ELF-1 (cell line): ENCODE data around the gene RGS3.
"Not testable (repeated sequence)": the region's sequence is repeated elsewhere in the genome, so short reads cannot be mapped to it uniquely, and the experiment has no call there.

Source experiments
- DNase-seq: peaks from one replicate; pipeline ENCODE4 v3.0.0-alpha.2; 2016; ENCODE audit warnings: low read depth, low spot score

The RGS3 gene

GRCh38 chr9:113546566-113546965, 83.0 kb downstream of the RGS3 start:
- DNase-seq: no peak

- no peak for DNase-seq
These were observed 84.0 kb downstream of the RGS3 start for GRCh38 chr9:113547501-113547900.

GRCh38 chr9:113548221-113549041, 84.9 kb downstream of the RGS3 start:
- DNase-seq: peak; percentile 66

GRCh38 chr9:113549892-113550291, 86.4 kb downstream of the RGS3 start:
- not testable (repeated sequence) for DNase-seq

GRCh38 chr9:113556877-113557593, 93.5 kb downstream of the RGS3 start:
- DNase-seq: no peak

- DNase-seq: no peak
These were observed 95.3 kb downstream of the RGS3 start for GRCh38 chr9:113558632-113559502.

GRCh38 chr9:113559834-113560800, 96.6 kb downstream of the RGS3 start:
- no peak for DNase-seq

GRCh38 chr9:113562653-113563381, 99.3 kb downstream of the RGS3 start:
- DNase-seq: no peak

- no peak for DNase-seq
These were observed 100.4 kb downstream of the RGS3 start for GRCh38 chr9:113563826-113564497.

- peak; percentile 87 for DNase-seq
These were observed 101.1 kb downstream of the RGS3 start for GRCh38 chr9:113564498-113565237.

GRCh38 chr9:113566016-113566711, 102.6 kb downstream of the RGS3 start:
- DNase-seq: no peak

- no peak for DNase-seq
These were observed 103.2 kb downstream of the RGS3 start for GRCh38 chr9:113566712-113567071.

- no peak for DNase-seq
These were observed 104.0 kb downstream of the RGS3 start for GRCh38 chr9:113567361-113568080.

GRCh38 chr9:113568081-113568435, 104.5 kb downstream of the RGS3 start:
- DNase-seq: no peak

- peak; percentile 54 for DNase-seq
These were observed 105.2 kb downstream of the RGS3 start for GRCh38 chr9:113568571-113569321.

GRCh38 chr9:113569472-113570060, 106.0 kb downstream of the RGS3 start:
- DNase-seq: no peak

GRCh38 chr9:113570106-113570505, 106.6 kb downstream of the RGS3 start:
- DNase-seq: no peak
